Measurements from ENCODE around the gene DNAAF5.
"Not testable (repeated sequence)": the region's sequence is repeated elsewhere in the genome, so short reads cannot be mapped to it uniquely, and the experiment has no call there.

Gene DNAAF5

DNA sequence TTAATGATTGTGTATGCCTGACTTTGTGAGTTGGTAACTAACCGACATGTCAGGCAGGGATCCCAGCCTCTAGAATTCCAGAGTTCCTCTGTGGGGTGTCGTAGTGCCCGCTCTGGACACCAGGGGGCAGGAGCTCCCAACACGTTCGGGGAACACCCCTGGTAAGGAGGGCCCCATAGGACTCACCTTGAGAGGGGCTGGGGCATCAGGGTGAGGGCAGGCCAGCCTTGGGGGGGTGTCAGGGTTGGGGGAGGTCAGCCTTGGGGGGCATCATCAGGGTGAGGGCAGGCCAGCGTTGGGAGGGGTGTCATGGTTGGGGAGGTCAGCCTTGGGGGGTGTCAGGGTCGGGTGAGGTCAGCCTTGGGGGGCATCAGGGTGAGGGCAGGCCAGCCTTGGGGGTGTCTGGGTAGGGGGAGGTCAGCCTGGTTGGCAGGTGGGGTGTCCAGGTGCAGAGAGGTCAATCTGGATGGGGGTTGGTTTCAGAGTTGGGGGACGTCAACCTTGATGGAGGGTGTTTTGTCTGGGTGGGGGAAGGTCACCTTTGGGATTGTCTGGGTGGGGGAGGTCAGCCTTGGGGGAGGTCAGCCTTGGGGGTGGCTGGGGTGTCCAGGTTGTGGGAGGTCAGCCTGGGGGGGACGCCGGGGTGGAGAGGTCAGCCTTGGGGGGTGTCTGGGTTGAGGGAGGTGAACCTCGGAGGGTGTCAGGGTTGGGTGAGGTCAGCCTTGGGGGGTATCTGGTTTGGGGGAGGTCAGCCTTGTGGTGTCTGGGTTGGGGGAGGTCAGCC, 60.2 kb downstream of the DNAAF5 start:
- no peak overlapping the region for H3K27ac ChIP-seq (ENCODE audit: insufficient read depth in 1 of 2, low read depth in 1 of 2, low read length in 2 of 2, poor library complexity in 1 of 2, severe bottlenecking in 2 of 2)
- H3K9me3 ChIP-seq (ENCODE audit: control extremely low read depth in 1 of 5, control insufficient read depth in 4 of 5, insufficient read depth in 2 of 5, low read depth in 1 of 5, low read length in 4 of 5): no peaks in the 10 kb centered on the region
- 30% methylated on average over 2 of the region's 11 CpGs for WGBS (ENCODE audit: insufficient coverage)
- H3K36me3 ChIP-seq (ENCODE audit: control insufficient read depth in 4 of 4, insufficient read depth in 4 of 4, low read length in 3 of 4): peaks cover 8 to 49% (median 35%) of the 10 kb centered on the region in 4 experiments
- H3K27me3 ChIP-seq (replicated peaks in 2 of 5; ENCODE audit: control insufficient read depth in 4 of 5, insufficient read depth in 5 of 5, low read length in 4 of 5): no peaks in the 10 kb centered on the region
- POLR2A ChIA-PET: no interaction called here
- no peak overlapping the region for H3K4me3 ChIP-seq (ENCODE audit: control insufficient read depth in 1 of 7, extremely low read depth in 1 of 7, insufficient read depth in 4 of 7, low read depth in 2 of 7, low read length in 6 of 7)
- no peaks in the 10 kb centered on the region for H3K4me1 ChIP-seq (ENCODE audit: control extremely low read depth in 1 of 4, control insufficient read depth in 4 of 4, insufficient read depth in 4 of 4, low read length in 3 of 4)
- CTCF ChIA-PET: interaction anchor here (0.6 to 2.2 kb wide), 5 partner anchors 12 to 87 kb away, joined by 3 to 8 read pairs (median 3); no protein-coding TSS in a partner anchor
- peak; percentile 52 to 71 (median 61) for DNase-seq

DNA sequence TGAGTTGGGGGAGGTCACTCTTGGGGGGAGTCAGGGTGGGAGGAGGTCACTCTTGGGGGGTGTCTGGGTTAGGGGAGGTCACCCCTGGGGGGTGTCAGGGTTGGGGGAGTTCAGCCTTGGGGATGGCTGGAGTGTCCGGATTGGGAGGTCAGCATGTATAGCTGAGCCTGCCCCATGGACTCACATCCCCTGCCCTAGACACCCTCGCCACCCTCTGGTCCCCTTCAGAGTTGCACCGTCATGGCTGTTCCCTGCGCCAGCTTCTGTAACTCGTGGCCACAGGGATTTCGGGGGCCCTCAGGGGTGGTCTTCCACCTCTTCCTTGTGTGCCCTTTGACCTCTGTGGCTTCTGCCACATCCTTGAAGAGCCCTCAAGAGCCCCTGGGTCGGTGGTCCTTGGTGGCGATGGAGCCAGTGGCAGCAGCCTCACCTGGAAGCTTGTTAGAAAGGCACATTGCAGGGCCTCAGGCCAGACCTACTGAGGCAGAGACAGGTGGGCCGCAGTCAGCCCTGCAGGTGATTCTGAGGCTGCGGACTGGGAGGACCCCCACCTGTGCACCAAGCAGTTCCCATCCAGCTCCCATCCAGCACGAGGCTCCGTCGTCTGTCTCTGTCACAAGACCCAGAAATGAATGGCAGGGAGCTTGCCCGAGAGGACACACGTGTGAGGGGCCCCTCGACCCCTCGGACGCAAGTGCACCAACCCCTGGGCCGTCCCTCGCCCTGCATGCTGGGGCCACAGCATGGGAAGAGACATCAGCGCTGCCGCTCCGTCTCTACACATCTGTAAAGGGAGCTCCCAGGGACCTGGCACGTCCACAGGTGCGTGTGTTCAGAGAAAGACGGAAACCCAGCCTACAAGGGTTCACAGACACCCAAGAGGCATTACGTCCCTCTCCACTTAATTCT, 61.1 kb downstream of the DNAAF5 start:
- CTCF ChIA-PET: interaction anchor here (0.6 to 2.2 kb wide), 10 partner anchors 10 to 85 kb away, joined by 3 to 12 read pairs (median 3); no protein-coding TSS in a partner anchor
- no peaks in the 10 kb centered on the region for H3K9me3 ChIP-seq (ENCODE audit: control extremely low read depth in 1 of 5, control insufficient read depth in 4 of 5, insufficient read depth in 2 of 5, low read depth in 1 of 5, low read length in 4 of 5)
- peaks cover 8 to 42% (median 31%) of the 10 kb centered on the region in 4 experiments for H3K36me3 ChIP-seq (ENCODE audit: control insufficient read depth in 4 of 4, insufficient read depth in 4 of 4, low read length in 3 of 4)
- H3K27ac ChIP-seq (ENCODE audit: insufficient read depth in 1 of 2, low read depth in 1 of 2, low read length in 2 of 2, poor library complexity in 1 of 2, severe bottlenecking in 2 of 2): no peak overlapping the region
- no peaks in the 10 kb centered on the region for H3K4me1 ChIP-seq (ENCODE audit: control extremely low read depth in 1 of 4, control insufficient read depth in 4 of 4, insufficient read depth in 4 of 4, low read length in 3 of 4)
- no peak for DNase-seq
- 98% methylated on average over 25 of the region's 27 CpGs for WGBS (ENCODE audit: insufficient coverage)
- H3K4me3 ChIP-seq (ENCODE audit: control insufficient read depth in 1 of 7, extremely low read depth in 1 of 7, insufficient read depth in 4 of 7, low read depth in 2 of 7, low read length in 6 of 7): no peak overlapping the region
- POLR2A ChIA-PET: no interaction called here
- no peaks in the 10 kb centered on the region for H3K27me3 ChIP-seq (replicated peaks in 2 of 5; ENCODE audit: control insufficient read depth in 4 of 5, insufficient read depth in 5 of 5, low read length in 4 of 5)

DNA sequence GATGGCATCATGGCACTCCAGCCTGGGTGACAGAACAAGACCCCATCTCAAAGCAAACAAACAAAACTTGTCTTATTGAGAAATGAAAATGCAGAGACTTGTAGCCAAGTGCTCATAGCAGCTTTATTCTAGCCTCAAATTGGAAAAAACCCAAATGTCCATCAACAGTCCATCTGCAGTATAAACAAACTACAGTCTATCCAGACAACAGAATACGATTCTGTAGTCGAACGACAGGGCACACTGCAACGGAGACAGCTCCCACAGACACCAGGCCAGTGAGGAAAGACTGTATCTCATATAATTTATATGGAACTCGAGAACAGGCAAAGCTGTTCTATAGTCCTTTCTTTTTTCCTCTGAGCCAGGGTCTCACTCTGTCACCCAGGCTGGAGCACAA, 65.0 kb downstream of the DNAAF5 start:
- CTCF ChIA-PET: interaction anchor here (0.9 to 2.6 kb wide), 5 partner anchors 11 to 81 kb away, joined by 3 to 10 read pairs (median 4); no protein-coding TSS in a partner anchor
- H3K27ac ChIP-seq (ENCODE audit: insufficient read depth in 1 of 2, low read depth in 1 of 2, low read length in 2 of 2, poor library complexity in 1 of 2, severe bottlenecking in 2 of 2): no peak overlapping the region
- no peak overlapping the region for H3K4me3 ChIP-seq (ENCODE audit: control insufficient read depth in 1 of 7, extremely low read depth in 1 of 7, insufficient read depth in 4 of 7, low read depth in 2 of 7, low read length in 6 of 7)
- no peaks in the 10 kb centered on the region for H3K27me3 ChIP-seq (replicated peaks in 2 of 5; ENCODE audit: control insufficient read depth in 4 of 5, insufficient read depth in 5 of 5, low read length in 4 of 5)
- H3K4me1 ChIP-seq (ENCODE audit: control extremely low read depth in 1 of 4, control insufficient read depth in 4 of 4, insufficient read depth in 4 of 4, low read length in 3 of 4): no peaks in the 10 kb centered on the region
- WGBS (ENCODE audit: insufficient coverage): no CpG with 5 or more reads among the region's 5 CpGs
- no peak for DNase-seq
- H3K36me3 ChIP-seq (ENCODE audit: control insufficient read depth in 4 of 4, insufficient read depth in 4 of 4, low read length in 3 of 4): peaks cover 0 to 10% (median 7%) of the 10 kb centered on the region in 4 experiments
- POLR2A ChIA-PET: interaction anchor here (0.5 kb wide), 1 partner anchor 40 kb away, joined by 5 read pairs; no protein-coding TSS in a partner anchor
- H3K9me3 ChIP-seq (ENCODE audit: control extremely low read depth in 1 of 5, control insufficient read depth in 4 of 5, insufficient read depth in 2 of 5, low read depth in 1 of 5, low read length in 4 of 5): no peaks in the 10 kb centered on the region

DNA sequence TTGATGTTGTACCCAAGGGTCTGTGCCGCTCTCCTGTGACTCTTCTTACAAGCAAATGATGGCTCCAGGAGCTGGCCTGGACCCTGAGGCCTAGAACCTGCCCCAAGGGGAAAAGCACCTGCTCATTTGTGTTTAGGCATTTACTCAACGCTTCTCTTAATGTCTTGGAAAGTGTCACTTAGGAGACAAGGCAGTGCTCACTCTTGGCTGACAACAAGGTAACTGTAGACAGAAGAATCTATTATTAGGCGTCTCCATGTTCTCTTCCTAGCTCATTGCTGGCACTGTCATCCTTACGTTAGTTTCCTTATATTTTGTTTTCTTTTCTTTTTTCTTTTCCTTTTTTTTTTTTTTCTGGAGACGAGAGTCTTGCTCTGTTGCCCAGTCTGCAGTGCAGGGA, 67.7 kb downstream of the DNAAF5 start:
- H3K36me3 ChIP-seq (ENCODE audit: control insufficient read depth in 4 of 4, insufficient read depth in 4 of 4, low read length in 3 of 4): peaks cover 0 to 2% (median 0%) of the 10 kb centered on the region in 4 experiments
- no peaks in the 10 kb centered on the region for H3K27me3 ChIP-seq (replicated peaks in 2 of 5; ENCODE audit: control insufficient read depth in 4 of 5, insufficient read depth in 5 of 5, low read length in 4 of 5)
- ChIA-PET CTCF (no interaction called here), POLR2A (no interaction called here)
- no peak for DNase-seq
- WGBS (ENCODE audit: insufficient coverage): 100% methylated on average over 3 of the region's 5 CpGs
- no peak overlapping the region for H3K27ac ChIP-seq (ENCODE audit: insufficient read depth in 1 of 2, low read depth in 1 of 2, low read length in 2 of 2, poor library complexity in 1 of 2, severe bottlenecking in 2 of 2)
- H3K9me3 ChIP-seq (ENCODE audit: control extremely low read depth in 1 of 5, control insufficient read depth in 4 of 5, insufficient read depth in 2 of 5, low read depth in 1 of 5, low read length in 4 of 5): no peaks in the 10 kb centered on the region
- no peak overlapping the region for H3K4me3 ChIP-seq (ENCODE audit: control insufficient read depth in 1 of 7, extremely low read depth in 1 of 7, insufficient read depth in 4 of 7, low read depth in 2 of 7, low read length in 6 of 7)
- no peaks in the 10 kb centered on the region for H3K4me1 ChIP-seq (ENCODE audit: control extremely low read depth in 1 of 4, control insufficient read depth in 4 of 4, insufficient read depth in 4 of 4, low read length in 3 of 4)

DNA sequence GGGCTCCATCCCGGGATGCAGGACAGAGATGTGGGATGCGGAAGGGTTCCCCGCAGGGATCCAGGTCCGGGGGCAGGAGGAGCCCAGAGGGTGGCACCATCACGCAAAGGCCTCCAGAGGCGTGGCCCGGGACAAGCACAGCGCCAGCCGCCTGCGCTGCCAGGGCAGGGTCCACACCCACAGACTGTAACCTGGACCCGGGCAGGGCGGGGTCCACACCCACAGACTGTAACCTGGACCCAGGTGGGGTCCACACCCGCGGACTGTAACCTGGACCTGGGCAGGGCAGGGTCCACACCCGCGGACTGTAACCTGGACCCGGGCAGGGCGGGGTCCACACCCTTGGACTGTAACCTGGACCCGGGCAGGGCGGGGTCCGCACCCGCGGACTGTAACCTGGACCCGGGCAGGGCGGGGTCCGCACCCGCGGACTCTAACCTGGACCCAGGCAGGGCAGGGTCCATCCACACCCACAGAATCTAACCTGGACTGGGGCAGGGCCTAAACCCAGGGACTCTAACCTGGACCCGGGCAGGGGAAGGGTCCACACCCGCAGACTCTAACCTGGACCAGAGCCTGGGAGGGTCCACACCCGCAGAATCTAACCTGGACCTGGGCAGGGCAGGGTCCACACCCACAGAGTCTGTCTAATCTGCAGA, 68.3 kb downstream of the DNAAF5 start:
- Histone ChIP-seq H3K4me1 (ENCODE audit: control extremely low read depth in 1 of 4, control insufficient read depth in 4 of 4, insufficient read depth in 4 of 4, low read length in 3 of 4) (no peaks in the 10 kb centered on the region), H3K27me3 (replicated peaks in 2 of 5; ENCODE audit: control insufficient read depth in 4 of 5, insufficient read depth in 5 of 5, low read length in 4 of 5) (no peaks in the 10 kb centered on the region), H3K27ac (ENCODE audit: insufficient read depth in 1 of 2, low read depth in 1 of 2, low read length in 2 of 2, poor library complexity in 1 of 2, severe bottlenecking in 2 of 2) (no peak overlapping the region), H3K4me3 (ENCODE audit: control insufficient read depth in 1 of 7, extremely low read depth in 1 of 7, insufficient read depth in 4 of 7, low read depth in 2 of 7, low read length in 6 of 7) (no peak overlapping the region), H3K36me3 (ENCODE audit: control insufficient read depth in 4 of 4, insufficient read depth in 4 of 4, low read length in 3 of 4) (peaks cover 0 to 2% (median 0%) of the 10 kb centered on the region in 4 experiments), H3K9me3 (ENCODE audit: control extremely low read depth in 1 of 5, control insufficient read depth in 4 of 5, insufficient read depth in 2 of 5, low read depth in 1 of 5, low read length in 4 of 5) (no peaks in the 10 kb centered on the region)
- DNase-seq: no peak
- CTCF ChIA-PET: interaction anchor here (0.9 kb wide), 1 partner anchor 79 kb away, joined by 3 read pairs; no protein-coding TSS in a partner anchor
- POLR2A ChIA-PET: no interaction called here
- WGBS (ENCODE audit: insufficient coverage): 98% methylated on average over 26 of the region's 31 CpGs

DNA sequence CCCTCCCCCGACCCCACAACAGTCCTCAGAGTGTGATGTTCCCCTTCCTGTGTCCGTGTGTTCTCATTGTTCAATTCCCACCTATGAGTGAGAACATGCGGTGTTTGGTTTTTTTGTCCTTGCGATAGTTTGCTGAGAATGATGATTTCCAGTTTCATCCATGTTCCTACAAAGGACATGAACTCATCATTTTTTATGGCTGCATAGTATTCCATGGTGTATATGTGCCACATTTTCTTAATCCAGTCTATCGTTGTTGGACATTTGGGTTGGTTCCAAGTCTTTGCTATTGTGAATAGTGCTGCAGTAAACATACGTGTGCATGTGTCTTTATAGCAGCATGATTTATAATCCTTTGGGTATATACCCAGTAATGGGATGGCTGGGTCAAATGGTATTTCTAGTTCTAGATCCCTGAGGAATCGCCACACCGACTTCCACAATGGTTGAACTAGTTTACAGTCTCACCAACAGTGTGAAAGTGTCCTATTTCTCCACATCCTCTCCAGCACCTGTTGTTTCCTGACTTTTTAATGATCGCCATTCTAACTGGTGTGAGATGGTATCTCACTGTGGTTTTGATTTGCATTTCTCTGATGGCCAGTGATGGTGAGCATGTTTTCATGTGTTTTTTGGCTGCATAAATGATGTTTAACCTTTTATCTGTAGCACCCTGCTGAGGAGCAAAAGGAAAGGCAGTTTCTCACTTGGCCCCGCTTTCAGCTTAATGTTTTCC, 70.1 kb downstream of the DNAAF5 start:
- POLR2A ChIA-PET; H3K4me3 ChIP-seq (ENCODE audit: control insufficient read depth in 1 of 7, extremely low read depth in 1 of 7, insufficient read depth in 4 of 7, low read depth in 2 of 7, low read length in 6 of 7); H3K27ac ChIP-seq (ENCODE audit: insufficient read depth in 1 of 2, low read depth in 1 of 2, low read length in 2 of 2, poor library complexity in 1 of 2, severe bottlenecking in 2 of 2); DNase-seq; H3K4me1 ChIP-seq (ENCODE audit: control extremely low read depth in 1 of 4, control insufficient read depth in 4 of 4, insufficient read depth in 4 of 4, low read length in 3 of 4); H3K36me3 ChIP-seq (ENCODE audit: control insufficient read depth in 4 of 4, insufficient read depth in 4 of 4, low read length in 3 of 4); H3K27me3 ChIP-seq (replicated peaks in 2 of 5; ENCODE audit: control insufficient read depth in 4 of 5, insufficient read depth in 5 of 5, low read length in 4 of 5); H3K9me3 ChIP-seq (ENCODE audit: control extremely low read depth in 1 of 5, control insufficient read depth in 4 of 5, insufficient read depth in 2 of 5, low read depth in 1 of 5, low read length in 4 of 5): not testable (repeated sequence)
- CTCF ChIA-PET: interaction anchor here (0.8 kb wide), 1 partner anchor 9 kb away, joined by 3 read pairs; no protein-coding TSS in a partner anchor
- 100% methylated on average over 1 of the region's 10 CpGs for WGBS (ENCODE audit: insufficient coverage)
